Kidney (tissue), 14 donors: ENCODE results near the gene OR10G7. TPM values are rescaled to one million over a fixed set of nuclear protein-coding genes. Genes with fewer than 3 reads are reported as not detected.

ENCODE experiments used
- DNase-seq, 5 donors: peaks; one replicate each; pipeline ENCODE4 v3.0.0-alpha.2; 2013 to 2020
- FAIRE-seq: peaks from 2 replicates; lab custom pipeline; 2012; peaks lifted over from hg19 to GRCh38; lab: Jason Lieb, UNC
- H3K27ac ChIP-seq, 2 donors: one replicate each; pipeline ENCODE4 v1.7.0; 2013; ENCODE audit warnings: low read depth in 2 of 2, low read length in 2 of 2, inconsistent platforms in 1 of 2
- H3K27me3 ChIP-seq: one replicate; pipeline ENCODE4 v1.7.1; 2013; ENCODE audit warnings: low read length, inconsistent platforms; ENCODE audit not compliant: control insufficient read depth, insufficient read depth
- H3K36me3 ChIP-seq, 3 donors: one replicate each; pipeline versions ENCODE4 v1.7.0 to v1.7.1; 2013; ENCODE audit warnings: low read length in 3 of 3, control low read depth in 1 of 3, inconsistent platforms in 1 of 3; ENCODE audit not compliant: insufficient read depth in 3 of 3, control insufficient read depth in 2 of 3
- H3K4me1 ChIP-seq, 3 donors: one replicate each; pipeline versions ENCODE4 v1.7.0 to v1.7.1; 2013; ENCODE audit warnings: low read length in 3 of 3, inconsistent platforms in 1 of 3, low read depth in 1 of 3; ENCODE audit not compliant: control insufficient read depth in 2 of 3, insufficient read depth in 2 of 3
- H3K4me3 ChIP-seq, 3 donors: one replicate each; pipeline versions ENCODE4 v1.7.0 to v1.8.1; 2013; ENCODE audit warnings: low read length in 3 of 3, control low read depth in 1 of 3, inconsistent platforms in 1 of 3
- H3K9ac ChIP-seq, 3 donors: one replicate each; pipeline versions ENCODE4 v1.7.0 to v1.7.1; 2013; ENCODE audit warnings: low read length in 3 of 3, control low read depth in 1 of 3, inconsistent platforms in 1 of 3
- H3K9me3 ChIP-seq, 3 donors: one replicate each; pipeline versions ENCODE4 v1.7.0 to v1.7.1; 2013; ENCODE audit warnings: low read length in 3 of 3, control low read depth in 1 of 3, inconsistent platforms in 1 of 3; ENCODE audit not compliant: control insufficient read depth in 2 of 3, insufficient read depth in 1 of 3
- CTCF ChIP-seq: IDR thresholded peaks from 3 replicates; pipeline ENCODE4 v1.5.1; 2012; ENCODE audit warnings: mild to moderate bottlenecking, moderate library complexity, borderline replicate concordance; ENCODE audit not compliant: insufficient read depth; ENCODE audit errors: extremely low read depth
- intact Hi-C: fragments of 100-400 bp; cut with DNase I; formaldehyde crosslinking; loops from one replicate; pipeline ENCODE4 v1.11.1; 2022
- polyA plus RNA-seq: library from polyadenylated mRNA; stranded (reverse); fragments of 350-450 nt; fragmentation: Illumina TruSeq; extraction: RNeasy Lipid Tissue Mini Kit (QIAGEN cat#74804); gene quantifications from one replicate; pipeline ENCODE4 v1.2.3, GENCODE V29; 2014; ENCODE audit warnings: low read depth, low replicate concordance; ENCODE audit not compliant: insufficient read depth
- total RNA-seq: library from RNA; stranded (reverse); fragmentation: NEBNext Ultra II Directional; extraction: Animal tissue kit (Norgen Biotek cat#: 25700); gene quantifications from one replicate; pipeline ENCODE4 v1.2.1, GENCODE V29; 2021
- donor health status: control.
- donor health status: control.
- donor health status: control.
- donor health status: control.
- donor health status: control.
- donor health status: DM: yes; HTN: yes; CAD: no.
- donor health status: Normal renal cell carcinoma (clear cell type).

Gene OR10G7
- total and polyA plus RNA-seq, 2 donors from 2014 or later = not detected

DNA sequence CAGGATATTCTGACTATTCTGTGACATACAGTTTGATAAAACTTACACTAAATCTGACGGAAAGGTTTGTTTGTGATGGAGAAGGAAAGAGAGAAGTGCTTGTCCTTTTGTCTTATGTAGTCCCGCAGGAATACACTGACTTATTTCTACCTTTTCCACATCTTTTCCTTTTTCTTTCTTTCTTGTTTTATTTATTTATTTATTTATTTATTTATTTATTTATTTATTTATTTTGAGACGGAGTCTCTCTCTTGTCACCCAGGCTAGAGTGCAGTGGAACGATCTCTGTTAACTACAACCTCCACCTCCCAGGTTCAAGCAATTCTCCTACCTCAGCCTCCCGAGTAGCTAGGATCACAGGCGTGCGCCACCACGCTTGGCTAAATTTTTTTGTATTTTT lies 31.0 kb upstream of the OR10G7 start:
- H3K9ac ChIP-seq = no peak overlapping the region
- peaks cover 0 to 9% (median 0%) of the 10 kb centered on the region in 3 donors for H3K4me1 ChIP-seq
- H3K27ac ChIP-seq = no peak overlapping the region
- no peak overlapping the region for H3K4me3 ChIP-seq
- H3K27me3 ChIP-seq = peaks cover 2% of the 10 kb centered on the region
- no peaks in the 10 kb centered on the region for H3K9me3 ChIP-seq
- FAIRE-seq (no peak), DNase-seq (no peak)
- no peak for TF ChIP-seq CTCF
- intact Hi-C loops = no loop called here
- no peaks in the 10 kb centered on the region for H3K36me3 ChIP-seq

DNA sequence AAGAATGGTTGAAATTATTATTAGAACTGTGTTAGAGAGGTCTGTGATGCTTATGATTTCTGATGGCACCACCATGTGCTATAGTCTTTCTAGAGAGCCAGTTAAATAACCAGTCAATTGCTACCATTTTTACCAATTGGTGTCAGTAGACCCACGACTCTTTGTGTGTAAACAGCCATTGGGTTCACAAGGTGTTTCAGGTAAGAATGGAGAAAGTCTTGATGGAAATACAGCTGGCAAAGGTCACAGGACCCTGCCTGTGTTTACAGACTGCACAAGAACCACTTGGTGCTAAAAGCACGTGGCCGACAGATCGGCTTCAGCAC lies 30.5 kb upstream of the OR10G7 start:
- Histone ChIP-seq H3K27me3 (peaks cover 2% of the 10 kb centered on the region), H3K4me1 (peaks cover 0 to 9% (median 0%) of the 10 kb centered on the region in 3 donors), H3K27ac (no peak overlapping the region), H3K9me3 (no peaks in the 10 kb centered on the region), H3K9ac (no peak overlapping the region), H3K36me3 (no peaks in the 10 kb centered on the region), H3K4me3 (no peak overlapping the region)
- intact Hi-C loops = no loop called here
- no peak for TF ChIP-seq CTCF
- DNase-seq (no peak), FAIRE-seq (no peak)

GRCh38 chr11:124070915-124071622 lies 29.9 kb upstream of the OR10G7 start:
- intact Hi-C loops = no loop called here

More at GRCh38 chr11:124070915-124071622, 29.9 kb upstream of the OR10G7 start:
- Histone ChIP-seq H3K4me3 (no peak overlapping the region), H3K9ac (no peak overlapping the region), H3K4me1 (peaks cover 0 to 7% (median 0%) of the 10 kb centered on the region in 3 donors), H3K9me3 (no peaks in the 10 kb centered on the region), H3K36me3 (no peaks in the 10 kb centered on the region), H3K27ac (no peak overlapping the region), H3K27me3 (peaks cover 2% of the 10 kb centered on the region)
- peak; percentile 71 for TF ChIP-seq CTCF
- FAIRE-seq (peak; percentile 86), DNase-seq (peak; percentile 77 to 86 (median 81))
